K562 (cell line): ENCODE data around the gene ERP29. TPM values are rescaled to one million over a fixed set of nuclear protein-coding genes. Genes with fewer than 3 reads are reported as not detected.
A peak's percentile ranks its signal among the peaks of the same experiment; 100 is the strongest.

ENCODE experiments used
- ATF1 ChIP-seq, 2 experiments: fragments of 450-650 bp in 1 of 2; IDR thresholded peaks; 2 replicates each; pipeline ENCODE4 v1.6.1; 2016; ENCODE audit warnings: missing compliant biosample characterization in 1 of 2, missing genetic modification characterization in 1 of 2
- CBX3 ChIP-seq, 2 experiments: IDR thresholded peaks; 1 replicate in 1 of 2; 2 replicates in 1 of 2; pipeline ENCODE4 v1.6.1; 2012; ENCODE audit warnings: inconsistent platforms in 2 of 2, low read length in 2 of 2, borderline replicate concordance in 1 of 2, control low read depth in 1 of 2
- COPS2 ChIP-seq: fragments of 450-650 bp; conservative IDR thresholded peaks from 2 replicates; pipeline ENCODE4 v1.6.1; 2016; ENCODE audit warnings: mild to moderate bottlenecking, moderate library complexity
- EZH2 ChIP-seq: IDR thresholded peaks from 2 replicates; pipeline ENCODE4 v1.6.1; 2012; ENCODE audit warnings: low read depth, mild to moderate bottlenecking, inconsistent platforms, low read length, borderline replicate concordance
- MYBL2 ChIP-seq, 2 experiments: fragments of 450-650 bp in 1 of 2; sonication (generic) in 1 of 2; formaldehyde crosslinking in 1 of 2; IDR thresholded peaks; 2 replicates each; pipeline versions ENCODE4 v1.6.1 to v1.8.1; 2017 to 2022; ENCODE audit warnings: borderline replicate concordance in 1 of 2, inconsistent platforms in 1 of 2, low read depth in 1 of 2, mild to moderate bottlenecking in 1 of 2, missing genetic modification reagents in 1 of 2, moderate library complexity in 1 of 2
- NR2C1 ChIP-seq, 2 experiments: fragments of 450-650 bp; IDR thresholded peaks; 2 replicates each; pipeline ENCODE4 v1.6.1; 2017; ENCODE audit warnings: mild to moderate bottlenecking in 2 of 2, antibody characterized with exemption in 1 of 2, inconsistent platforms in 1 of 2, missing compliant biosample characterization in 1 of 2, missing genetic modification characterization in 1 of 2
- PHF20 ChIP-seq: fragments of 450-650 bp; IDR thresholded peaks from 2 replicates; pipeline ENCODE4 v1.6.1; 2018; ENCODE audit not compliant: partially characterized antibody
- ZNF347 ChIP-seq: fragments of 450-650 bp; formaldehyde crosslinking; IDR thresholded peaks from 2 replicates; pipeline ENCODE4 v1.4.0; 2020; ENCODE audit warnings: low read depth, mild to moderate bottlenecking, moderate library complexity
- polyA plus RNA-seq, 8 experiments: library from polyadenylated mRNA; depleted of rRNA in 4 of 8; stranded (reverse) in 5 of 8; unstranded in 3 of 8; fragments of >200 nt; fragmentation: Nextera tagmentation in 2 of 8; fragmentation: Illumina TruSeq in 1 of 8; extraction: Ambion mirVana in 2 of 8; extraction: Trizol in 1 of 8; gene quantifications; 2 replicates each; pipeline versions ENCODE4 v1.2.1 to v1.2.3, GENCODE V29; 2011 to 2014; ENCODE audit warnings: inconsistent platforms in 1 of 8, missing spikeins in 1 of 8
- total RNA-seq, 7 experiments: library from RNA; depleted of rRNA in 6 of 7; stranded (reverse); fragments of >200 nt in 6 of 7; fragmentation: Illumina TruSeq in 2 of 7; extraction: Trizol in 2 of 7; gene quantifications; 2 replicates each; pipeline versions ENCODE4 v1.2.1 to v1.2.3, GENCODE V29; 2011 to 2021; ENCODE audit warnings: low replicate concordance in 1 of 7
- TF ChIP-seq, protein P1 (sequence below): fragments of 150-350 bp; conservative IDR thresholded peaks from 2 replicates; pipeline ENCODE4 v1.6.1; 2014; ENCODE audit warnings: low read length
- TF ChIP-seq, protein P2 (sequence below): sonication (generic); formaldehyde crosslinking; IDR thresholded peaks from 2 replicates; pipeline ENCODE4 v1.8.1; 2023; ENCODE audit warnings: mild to moderate bottlenecking, missing genetic modification reagents
- TF ChIP-seq, protein P3 (sequence below): fragments of 450-650 bp; IDR thresholded peaks from 2 replicates; pipeline ENCODE4 v1.6.1; 2016; ENCODE audit warnings: mild to moderate bottlenecking
- TF ChIP-seq, protein P4 (sequence below): sonication (generic); formaldehyde crosslinking; IDR thresholded peaks from 2 replicates; pipeline ENCODE4 v1.8.0; 2022; ENCODE audit warnings: mild to moderate bottlenecking, missing genetic modification reagents

ERP29 gene
- total and polyA plus RNA-seq, 9 of the 15 experiments (the other 6 are each of a cell fraction or from before 2014, with no cell fraction given) = 42.4 to 146 (median 111) TPM

DNA sequence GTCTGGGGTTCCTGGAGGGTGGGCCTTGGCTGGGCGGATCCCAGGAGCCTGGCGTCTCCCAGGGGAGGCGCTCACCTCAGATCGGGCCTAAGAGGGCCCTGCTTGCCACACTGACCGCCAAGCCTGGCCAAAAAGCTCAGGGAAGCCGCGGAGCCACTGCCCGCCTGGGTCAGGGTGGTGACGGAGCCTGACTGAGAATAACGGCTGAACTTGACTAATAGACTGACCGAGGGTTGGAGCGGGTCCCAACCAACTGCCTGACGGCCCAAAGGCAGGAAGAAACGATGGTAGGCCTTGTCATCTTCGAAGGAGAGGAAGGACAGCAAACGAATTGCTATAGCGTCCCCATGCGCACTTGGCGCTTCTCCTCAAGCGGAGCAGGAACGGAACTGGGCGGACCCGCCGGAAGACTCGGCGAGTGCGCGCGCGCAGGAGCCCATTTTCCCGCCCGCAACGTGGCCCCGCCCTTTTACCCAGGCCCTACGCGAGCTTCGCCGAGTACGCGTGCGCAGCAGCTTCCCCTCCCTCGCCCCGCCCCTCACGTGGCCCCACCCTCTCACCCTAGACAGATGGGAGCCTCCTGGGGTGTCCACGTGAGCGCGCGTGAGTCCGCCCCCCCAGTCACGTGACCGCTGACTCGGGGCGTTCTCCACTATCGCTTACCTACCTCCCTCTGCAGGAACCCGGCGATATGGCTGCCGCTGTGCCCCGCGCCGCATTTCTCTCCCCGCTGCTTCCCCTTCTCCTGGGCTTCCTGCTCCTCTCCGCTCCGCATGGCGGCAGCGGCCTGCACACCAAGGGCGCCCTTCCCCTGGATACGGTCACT is at the start of gene ERP29, which contains the start of gene TMEM116 (continued):
- TF ChIP-seq, protein P1, sequence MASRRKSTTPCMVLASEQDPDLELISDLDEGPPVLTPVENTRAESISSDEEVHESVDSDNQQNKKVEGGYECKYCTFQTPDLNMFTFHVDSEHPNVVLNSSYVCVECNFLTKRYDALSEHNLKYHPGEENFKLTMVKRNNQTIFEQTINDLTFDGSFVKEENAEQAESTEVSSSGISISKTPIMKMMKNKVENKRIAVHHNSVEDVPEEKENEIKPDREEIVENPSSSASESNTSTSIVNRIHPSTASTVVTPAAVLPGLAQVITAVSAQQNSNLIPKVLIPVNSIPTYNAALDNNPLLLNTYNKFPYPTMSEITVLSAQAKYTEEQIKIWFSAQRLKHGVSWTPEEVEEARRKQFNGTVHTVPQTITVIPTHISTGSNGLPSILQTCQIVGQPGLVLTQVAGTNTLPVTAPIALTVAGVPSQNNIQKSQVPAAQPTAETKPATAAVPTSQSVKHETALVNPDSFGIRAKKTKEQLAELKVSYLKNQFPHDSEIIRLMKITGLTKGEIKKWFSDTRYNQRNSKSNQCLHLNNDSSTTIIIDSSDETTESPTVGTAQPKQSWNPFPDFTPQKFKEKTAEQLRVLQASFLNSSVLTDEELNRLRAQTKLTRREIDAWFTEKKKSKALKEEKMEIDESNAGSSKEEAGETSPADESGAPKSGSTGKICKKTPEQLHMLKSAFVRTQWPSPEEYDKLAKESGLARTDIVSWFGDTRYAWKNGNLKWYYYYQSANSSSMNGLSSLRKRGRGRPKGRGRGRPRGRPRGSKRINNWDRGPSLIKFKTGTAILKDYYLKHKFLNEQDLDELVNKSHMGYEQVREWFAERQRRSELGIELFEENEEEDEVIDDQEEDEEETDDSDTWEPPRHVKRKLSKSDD = no peak
- peak; percentile 63 for TF ChIP-seq PHF20
- TF ChIP-seq COPS2 = no peak
- no peak for TF ChIP-seq EZH2
- TF ChIP-seq CBX3 (IDR thresholded peaks at IDR 0.05; ENCODE audit: borderline replicate concordance in 1 of 2, low read length in 2 of 2) = peak in 1 of 2 experiments; percentile 83; a peak in 1 of 3 replicates
- no peak for TF ChIP-seq ATF1 (CRISPR knock-in tag; IDR thresholded peaks at IDR 0.05)
- peak; percentile 56 for TF ChIP-seq ATF1 (tag; IDR thresholded peaks at IDR 0.05)
- TF ChIP-seq, protein P2, sequence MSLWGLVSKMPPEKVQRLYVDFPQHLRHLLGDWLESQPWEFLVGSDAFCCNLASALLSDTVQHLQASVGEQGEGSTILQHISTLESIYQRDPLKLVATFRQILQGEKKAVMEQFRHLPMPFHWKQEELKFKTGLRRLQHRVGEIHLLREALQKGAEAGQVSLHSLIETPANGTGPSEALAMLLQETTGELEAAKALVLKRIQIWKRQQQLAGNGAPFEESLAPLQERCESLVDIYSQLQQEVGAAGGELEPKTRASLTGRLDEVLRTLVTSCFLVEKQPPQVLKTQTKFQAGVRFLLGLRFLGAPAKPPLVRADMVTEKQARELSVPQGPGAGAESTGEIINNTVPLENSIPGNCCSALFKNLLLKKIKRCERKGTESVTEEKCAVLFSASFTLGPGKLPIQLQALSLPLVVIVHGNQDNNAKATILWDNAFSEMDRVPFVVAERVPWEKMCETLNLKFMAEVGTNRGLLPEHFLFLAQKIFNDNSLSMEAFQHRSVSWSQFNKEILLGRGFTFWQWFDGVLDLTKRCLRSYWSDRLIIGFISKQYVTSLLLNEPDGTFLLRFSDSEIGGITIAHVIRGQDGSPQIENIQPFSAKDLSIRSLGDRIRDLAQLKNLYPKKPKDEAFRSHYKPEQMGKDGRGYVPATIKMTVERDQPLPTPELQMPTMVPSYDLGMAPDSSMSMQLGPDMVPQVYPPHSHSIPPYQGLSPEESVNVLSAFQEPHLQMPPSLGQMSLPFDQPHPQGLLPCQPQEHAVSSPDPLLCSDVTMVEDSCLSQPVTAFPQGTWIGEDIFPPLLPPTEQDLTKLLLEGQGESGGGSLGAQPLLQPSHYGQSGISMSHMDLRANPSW (CRISPR knock-in tag) = peak; percentile 85; the same call in 1 of the 2 replicates
- TF ChIP-seq MYBL2 (IDR thresholded peaks at IDR 0.05; ENCODE audit: low read depth) = no peak
- no peak for TF ChIP-seq MYBL2 (CRISPR knock-in tag; IDR thresholded peaks at IDR 0.05; ENCODE audit: borderline replicate concordance)
- TF ChIP-seq, protein P3, sequence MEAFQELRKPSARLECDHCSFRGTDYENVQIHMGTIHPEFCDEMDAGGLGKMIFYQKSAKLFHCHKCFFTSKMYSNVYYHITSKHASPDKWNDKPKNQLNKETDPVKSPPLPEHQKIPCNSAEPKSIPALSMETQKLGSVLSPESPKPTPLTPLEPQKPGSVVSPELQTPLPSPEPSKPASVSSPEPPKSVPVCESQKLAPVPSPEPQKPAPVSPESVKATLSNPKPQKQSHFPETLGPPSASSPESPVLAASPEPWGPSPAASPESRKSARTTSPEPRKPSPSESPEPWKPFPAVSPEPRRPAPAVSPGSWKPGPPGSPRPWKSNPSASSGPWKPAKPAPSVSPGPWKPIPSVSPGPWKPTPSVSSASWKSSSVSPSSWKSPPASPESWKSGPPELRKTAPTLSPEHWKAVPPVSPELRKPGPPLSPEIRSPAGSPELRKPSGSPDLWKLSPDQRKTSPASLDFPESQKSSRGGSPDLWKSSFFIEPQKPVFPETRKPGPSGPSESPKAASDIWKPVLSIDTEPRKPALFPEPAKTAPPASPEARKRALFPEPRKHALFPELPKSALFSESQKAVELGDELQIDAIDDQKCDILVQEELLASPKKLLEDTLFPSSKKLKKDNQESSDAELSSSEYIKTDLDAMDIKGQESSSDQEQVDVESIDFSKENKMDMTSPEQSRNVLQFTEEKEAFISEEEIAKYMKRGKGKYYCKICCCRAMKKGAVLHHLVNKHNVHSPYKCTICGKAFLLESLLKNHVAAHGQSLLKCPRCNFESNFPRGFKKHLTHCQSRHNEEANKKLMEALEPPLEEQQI = no peak
- peak; percentile 64; the same call in 1 of the 2 replicates for TF ChIP-seq NR2C1 (IDR thresholded peaks at IDR 0.05)
- peak; percentile 51; the same call in 1 of the 2 replicates for TF ChIP-seq NR2C1 (tag; IDR thresholded peaks at IDR 0.05)
- TF ChIP-seq, protein P4, sequence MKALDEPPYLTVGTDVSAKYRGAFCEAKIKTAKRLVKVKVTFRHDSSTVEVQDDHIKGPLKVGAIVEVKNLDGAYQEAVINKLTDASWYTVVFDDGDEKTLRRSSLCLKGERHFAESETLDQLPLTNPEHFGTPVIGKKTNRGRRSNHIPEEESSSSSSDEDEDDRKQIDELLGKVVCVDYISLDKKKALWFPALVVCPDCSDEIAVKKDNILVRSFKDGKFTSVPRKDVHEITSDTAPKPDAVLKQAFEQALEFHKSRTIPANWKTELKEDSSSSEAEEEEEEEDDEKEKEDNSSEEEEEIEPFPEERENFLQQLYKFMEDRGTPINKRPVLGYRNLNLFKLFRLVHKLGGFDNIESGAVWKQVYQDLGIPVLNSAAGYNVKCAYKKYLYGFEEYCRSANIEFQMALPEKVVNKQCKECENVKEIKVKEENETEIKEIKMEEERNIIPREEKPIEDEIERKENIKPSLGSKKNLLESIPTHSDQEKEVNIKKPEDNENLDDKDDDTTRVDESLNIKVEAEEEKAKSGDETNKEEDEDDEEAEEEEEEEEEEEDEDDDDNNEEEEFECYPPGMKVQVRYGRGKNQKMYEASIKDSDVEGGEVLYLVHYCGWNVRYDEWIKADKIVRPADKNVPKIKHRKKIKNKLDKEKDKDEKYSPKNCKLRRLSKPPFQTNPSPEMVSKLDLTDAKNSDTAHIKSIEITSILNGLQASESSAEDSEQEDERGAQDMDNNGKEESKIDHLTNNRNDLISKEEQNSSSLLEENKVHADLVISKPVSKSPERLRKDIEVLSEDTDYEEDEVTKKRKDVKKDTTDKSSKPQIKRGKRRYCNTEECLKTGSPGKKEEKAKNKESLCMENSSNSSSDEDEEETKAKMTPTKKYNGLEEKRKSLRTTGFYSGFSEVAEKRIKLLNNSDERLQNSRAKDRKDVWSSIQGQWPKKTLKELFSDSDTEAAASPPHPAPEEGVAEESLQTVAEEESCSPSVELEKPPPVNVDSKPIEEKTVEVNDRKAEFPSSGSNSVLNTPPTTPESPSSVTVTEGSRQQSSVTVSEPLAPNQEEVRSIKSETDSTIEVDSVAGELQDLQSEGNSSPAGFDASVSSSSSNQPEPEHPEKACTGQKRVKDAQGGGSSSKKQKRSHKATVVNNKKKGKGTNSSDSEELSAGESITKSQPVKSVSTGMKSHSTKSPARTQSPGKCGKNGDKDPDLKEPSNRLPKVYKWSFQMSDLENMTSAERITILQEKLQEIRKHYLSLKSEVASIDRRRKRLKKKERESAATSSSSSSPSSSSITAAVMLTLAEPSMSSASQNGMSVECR (CRISPR knock-in tag) = 0 out of 2 replicates have a peak, but pooled peaks have one; percentile 83
- no peak for TF ChIP-seq ZNF347 (CRISPR knock-in tag)
